NCI-H2107 (cell line): ENCODE measurements around the gene BACE2.
"Not testable (repeated sequence)": the region's sequence is repeated elsewhere in the genome, so short reads cannot be mapped to it uniquely, and the experiment has no call there.

Source experiments
- DNase-seq: peaks from one replicate; lab custom pipeline; 2025; lab: John Stamatoyannopoulos, UW

BACE2 gene

GRCh38 chr21:41185802-41186201 lies 17.8 kb downstream of the BACE2 start:
- DNase-seq, result no peak

- no peak for DNase-seq
Measured at GRCh38 chr21:41186755-41187536, 19.0 kb downstream of the BACE2 start.

GRCh38 chr21:41187537-41188025 lies 19.6 kb downstream of the BACE2 start:
- DNase-seq, result no peak

- no peak for DNase-seq
Measured at GRCh38 chr21:41188486-41189149, 20.7 kb downstream of the BACE2 start.

- no peak for DNase-seq
Measured at GRCh38 chr21:41189150-41189745, 21.3 kb downstream of the BACE2 start.

DNA sequence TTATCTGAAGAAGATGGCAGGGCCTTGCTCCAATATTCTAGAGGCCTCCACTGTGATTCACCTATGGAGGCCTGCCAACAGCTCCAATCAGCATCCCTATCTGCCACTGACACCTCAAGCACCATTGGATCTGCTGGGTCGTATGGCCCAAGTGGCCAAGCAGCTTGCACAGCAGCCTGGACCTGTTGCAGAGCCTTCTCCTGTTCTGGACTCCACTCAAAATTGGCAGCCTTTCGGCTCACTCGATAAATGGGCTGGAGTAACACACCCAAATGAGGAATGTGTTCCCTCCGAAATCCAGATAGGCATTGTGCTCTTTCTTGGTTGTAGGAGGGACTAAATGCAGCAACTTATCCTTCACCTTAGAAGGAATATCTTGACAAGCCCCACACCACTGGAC lies 24.6 kb downstream of the BACE2 start:
- DNase-seq, result not testable (repeated sequence)

GRCh38 chr21:41195311-41195710 lies 27.4 kb downstream of the BACE2 start:
- DNase-seq, result no peak

DNA sequence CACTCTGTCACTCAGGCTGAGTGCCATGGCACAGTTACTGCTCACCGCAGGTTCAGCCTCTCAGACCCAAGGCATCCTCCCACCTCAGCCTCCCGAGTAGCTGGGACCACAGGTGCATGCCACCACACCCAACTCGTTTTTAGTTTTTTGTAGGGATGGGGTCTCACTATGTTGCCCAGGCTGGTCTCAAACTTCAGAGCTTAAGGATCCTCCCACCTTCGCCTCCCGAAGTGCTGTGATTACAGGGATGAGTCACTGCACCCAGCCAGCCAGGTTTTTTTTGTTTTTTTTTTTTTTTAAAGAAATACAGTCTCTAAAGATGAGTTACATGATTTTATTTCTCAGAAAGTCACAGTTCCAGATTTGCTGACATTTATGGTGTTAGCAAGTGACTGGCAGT lies 29.0 kb downstream of the BACE2 start:
- no peak for DNase-seq

DNA sequence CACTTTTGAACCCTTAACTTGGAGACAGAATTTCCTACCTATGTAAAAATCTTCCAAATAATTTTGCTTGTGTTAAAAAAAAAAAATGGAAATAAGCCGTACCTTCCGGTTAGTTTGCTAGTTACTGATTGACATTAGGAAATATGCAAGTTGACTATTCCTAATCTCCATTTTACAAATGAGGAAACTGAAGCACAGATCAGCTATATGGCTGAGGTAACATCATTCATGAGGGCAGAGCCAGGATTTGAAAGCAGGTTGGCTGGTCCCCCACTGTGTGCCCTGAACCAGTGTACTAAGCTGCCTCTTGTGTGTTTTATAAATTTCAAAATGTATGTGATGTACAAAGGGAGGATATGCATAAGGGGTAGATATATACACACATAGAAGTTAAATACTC lies 29.6 kb downstream of the BACE2 start:
- no peak for DNase-seq

- not testable (repeated sequence) for DNase-seq
Measured at GRCh38 chr21:41198647-41199046, 30.7 kb downstream of the BACE2 start.

GRCh38 chr21:41199123-41199522 lies 31.2 kb downstream of the BACE2 start:
- no peak for DNase-seq

GRCh38 chr21:41199588-41199987 lies 31.6 kb downstream of the BACE2 start:
- no peak for DNase-seq

- no peak for DNase-seq
Measured at GRCh38 chr21:41201385-41201784, 33.4 kb downstream of the BACE2 start.

DNA sequence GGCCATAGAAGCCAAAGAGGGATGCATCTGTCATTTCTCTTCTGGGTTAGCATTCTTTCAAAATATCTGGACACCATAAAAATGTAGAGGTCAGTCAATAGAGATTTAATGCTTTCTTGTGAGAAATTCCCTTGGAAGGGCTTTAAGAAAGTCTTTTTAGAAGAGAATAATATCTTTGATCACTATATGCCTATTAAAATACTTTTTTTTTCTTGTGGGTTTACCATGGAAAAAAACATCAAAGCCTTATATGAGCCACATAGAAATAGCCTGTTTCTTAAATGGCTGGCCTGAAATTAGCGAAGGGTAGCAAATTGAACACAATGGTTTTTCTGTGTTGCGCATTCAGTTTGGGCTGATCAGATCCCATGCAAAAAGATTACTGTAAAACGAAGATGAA lies 36.8 kb downstream of the BACE2 start:
- no peak for DNase-seq

DNA sequence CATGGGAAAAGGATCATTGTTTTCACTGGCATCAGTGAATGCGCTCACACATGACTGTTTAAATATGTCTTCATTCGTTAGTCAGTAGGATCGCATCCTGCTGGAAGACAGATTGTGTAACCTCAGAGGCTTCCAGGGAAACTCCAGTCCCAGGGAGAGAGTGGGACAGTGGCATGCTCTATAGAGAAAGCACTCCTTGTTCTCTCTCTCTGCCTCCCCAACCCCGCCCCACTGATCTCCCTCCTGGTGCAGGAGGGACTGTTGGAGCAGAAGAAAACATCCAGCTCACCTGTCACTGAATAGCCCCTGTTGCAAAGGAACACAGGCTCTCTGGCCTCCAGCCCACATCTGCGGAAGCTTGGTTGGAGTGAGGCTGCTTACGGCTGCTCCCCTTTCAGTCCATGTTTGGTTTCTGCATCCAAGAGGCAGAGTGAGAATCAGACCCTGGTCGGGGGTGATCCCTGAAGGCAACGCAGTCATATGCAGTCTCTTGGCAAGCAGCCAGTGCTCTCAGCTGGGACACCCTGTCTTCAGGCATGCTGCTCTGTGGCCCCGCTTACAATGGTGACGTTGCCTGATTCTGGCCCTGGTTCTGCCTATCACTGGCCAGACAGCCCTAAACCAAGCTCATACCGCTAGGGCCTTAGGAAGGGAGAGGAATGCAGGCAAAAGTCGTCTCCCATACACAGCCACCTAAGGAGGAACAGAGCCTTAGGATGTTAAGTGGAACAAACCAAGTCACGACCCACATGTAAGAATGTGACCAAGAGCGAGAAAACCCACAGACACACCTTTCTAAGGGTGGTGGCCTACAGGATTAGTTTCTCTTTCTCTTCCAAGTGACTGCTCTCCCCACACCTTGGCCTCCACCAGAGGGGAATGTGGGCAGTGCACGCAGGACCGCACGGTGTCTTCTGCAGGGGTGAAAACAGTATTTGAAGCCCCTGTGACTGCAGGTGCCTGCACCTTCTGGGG lies 39.7 kb downstream of the BACE2 start:
- DNase-seq, result no peak

- no peak for DNase-seq
Measured at GRCh38 chr21:41208376-41208763, 40.4 kb downstream of the BACE2 start.

GRCh38 chr21:41209016-41209619 lies 41.2 kb downstream of the BACE2 start:
- no peak for DNase-seq

DNA sequence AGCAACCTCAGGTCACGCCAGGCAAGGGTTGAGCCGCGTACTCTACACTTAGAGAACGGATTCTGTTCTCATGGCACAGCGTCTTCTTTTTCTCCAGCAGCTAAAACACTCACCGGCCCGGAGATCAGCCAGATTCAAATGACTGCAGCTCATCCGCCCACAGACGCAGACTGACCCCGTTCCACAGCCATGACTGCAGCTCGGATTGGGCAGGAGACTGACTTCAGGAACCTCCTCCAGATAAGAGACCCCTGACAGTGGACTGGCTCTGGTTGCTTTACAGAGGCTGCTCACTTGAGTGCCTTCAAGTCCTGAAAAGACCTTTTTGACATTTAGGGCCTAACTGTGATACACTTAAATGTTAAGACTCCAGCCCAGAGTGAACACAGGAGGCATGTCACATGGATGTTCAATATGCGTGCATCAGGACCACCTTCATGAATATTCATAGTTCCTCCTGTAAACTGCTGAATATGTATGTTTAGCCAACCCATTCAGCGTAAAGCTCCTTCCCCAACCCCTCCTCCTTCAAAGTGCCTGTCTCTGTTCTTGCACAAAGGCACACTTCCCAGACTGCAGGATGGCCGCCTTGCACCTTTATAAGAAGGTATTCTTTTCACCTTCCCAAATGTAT lies 42.6 kb downstream of the BACE2 start:
- no peak for DNase-seq

DNA sequence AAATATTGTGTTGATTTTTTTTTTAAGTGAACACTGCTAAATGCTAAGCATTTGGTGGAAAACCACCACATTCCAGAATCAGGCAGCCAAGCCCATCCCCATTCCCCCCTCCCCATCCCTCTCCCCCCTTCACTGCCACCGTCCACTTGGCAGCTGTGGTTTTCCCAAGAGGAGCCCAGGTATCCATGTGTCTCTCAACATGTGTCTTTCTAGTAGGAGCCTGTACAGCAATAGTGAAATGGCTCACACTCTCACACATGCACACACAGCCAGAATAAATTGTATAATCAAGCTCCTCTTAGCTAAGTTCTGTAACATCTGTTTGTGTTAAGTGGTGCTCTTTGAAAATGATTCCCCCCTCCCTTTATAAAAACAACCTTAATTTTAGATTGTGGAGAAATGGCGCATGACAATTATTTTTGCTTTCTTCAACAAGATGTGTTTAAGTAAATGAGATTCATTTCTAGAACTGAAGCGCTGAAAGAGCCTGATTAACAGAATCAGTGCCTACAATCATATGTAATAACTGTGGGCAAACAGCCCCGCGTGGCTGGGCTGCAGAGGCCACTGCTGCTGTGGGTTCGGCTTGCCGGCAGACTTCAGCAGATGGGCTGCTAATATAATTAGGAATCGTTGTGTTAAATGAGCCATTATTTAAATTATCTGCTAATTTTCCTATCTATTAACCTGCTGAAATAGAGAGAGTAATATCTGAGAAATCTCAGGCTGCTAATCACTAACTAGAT lies 43.3 kb downstream of the BACE2 start:
- DNase-seq, result no peak

DNA sequence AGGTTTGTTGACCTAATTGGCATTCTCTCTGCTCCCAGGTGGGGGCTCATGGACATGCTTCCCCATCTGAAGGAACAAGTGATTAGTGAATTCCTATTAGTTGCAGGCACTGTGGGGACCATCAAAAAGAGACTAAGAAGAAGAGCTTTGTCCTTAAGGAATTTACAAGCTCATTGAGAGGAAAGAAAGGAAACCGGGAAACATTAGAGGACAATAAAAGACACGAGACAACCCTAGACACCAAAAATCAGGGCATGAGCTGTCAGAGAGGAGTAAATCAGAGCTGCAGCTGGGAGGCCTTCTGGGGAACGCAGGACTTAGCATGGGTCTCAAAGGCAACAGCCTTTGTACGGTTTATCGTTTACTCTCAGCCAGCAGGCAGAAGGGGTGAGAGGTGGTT lies 45.1 kb downstream of the BACE2 start:
- no peak for DNase-seq
